ENCODE results near the gene CDC37L1. TPM values are rescaled to one million over a fixed set of nuclear protein-coding genes. Genes with fewer than 3 reads are reported as not detected.

The CDC37L1 gene
- total and polyA plus RNA-seq, 9 of the 15 experiments (the other 6 are each of a cell fraction or from before 2014, with no cell fraction given), result 1.5 to 7.9 (median 6.0) TPM

- H3K9me1 ChIP-seq (ENCODE audit: control insufficient read depth, insufficient read depth, low read length), result no peaks in the 10 kb centered on the region
- CTCF ChIA-PET (ENCODE audit: low intra/inter-chr PET ratio), result no interaction called here
- 56% methylated on average over 3 of the region's 3 CpGs for WGBS (ENCODE audit: insufficient coverage, low coverage, missing lambda C conversion rate)
- peaks cover 46% of the 10 kb centered on the region for H3K79me2 ChIP-seq (ENCODE audit: control insufficient read depth, insufficient read depth, low read length)
- H3K27me3 ChIP-seq (ENCODE audit: control insufficient read depth in 2 of 2, insufficient read depth in 2 of 2, low read length in 2 of 2), result no peaks in the 10 kb centered on the region
- H3K4me1 ChIP-seq (replicated peaks in 1 of 2; ENCODE audit: control insufficient read depth in 2 of 2, insufficient read depth in 2 of 2, low read length in 2 of 2), result peaks cover 9 to 23% of the 10 kb centered on the region in 2 experiments; a peak in 4 of 5 replicates
- FAIRE-seq, result no peak
- H4K20me1 ChIP-seq (replicated peaks; ENCODE audit: control insufficient read depth, insufficient read depth, low read length), result no peaks in the 10 kb centered on the region
- H2AFZ ChIP-seq (ENCODE audit: low read depth, low read length), result peak overlapping the region; percentile 70
- H3K4me2 ChIP-seq (ENCODE audit: insufficient read depth, low read length), result peak overlapping the region; percentile 83
- BruUV-seq (replicated peaks), result no TSS peak
- POLR2A ChIA-PET, result interaction anchor here (1.0 kb wide), 1 partner anchor 251 kb away, joined by 3 read pairs; no protein-coding TSS in a partner anchor
- no peak for ATAC-seq
- intact Hi-C loops (cut with micrococcal nuclease) (loop anchor here (5.0 to 10.0 kb wide), 2 partner anchors 65 to 357 kb away; partner anchors contain the start of gene CDC37L1), in situ Hi-C loops (cut with MboI) (loop anchor here (25.0 kb wide), 1 partner anchor 695 kb away; the partner anchor contains the start of gene PLGRKT)
- peak overlapping the region; percentile 85 for H3K27ac ChIP-seq (ENCODE audit: extremely low read depth, low read depth, low read length)
- H3K9me3 ChIP-seq (replicated peaks; ENCODE audit: control insufficient read depth, insufficient read depth, low read depth, low read length), result no peaks in the 10 kb centered on the region
- no peak for DNase-seq (ENCODE audit: extremely low read depth in 1 of 4, low spot score in 3 of 4)
- TF ChIP-seq POLR2AphosphoS5 (IDR thresholded peaks at IDR 0.05; ENCODE audit: control insufficient read depth, insufficient read depth, low read depth, low read length), result no peak
- TF ChIP-seq SNRNP70 (optimal IDR thresholded peaks at IDR 0.05; ENCODE audit: low read depth, low read length), result no peak
- TF ChIP-seq, protein P1, sequence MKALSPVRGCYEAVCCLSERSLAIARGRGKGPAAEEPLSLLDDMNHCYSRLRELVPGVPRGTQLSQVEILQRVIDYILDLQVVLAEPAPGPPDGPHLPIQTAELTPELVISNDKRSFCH (CRISPR knock-in tag; IDR thresholded peaks at IDR 0.05), result no peak
- TF ChIP-seq, protein P1 (tag; IDR thresholded peaks at IDR 0.05), result no peak
- TF ChIP-seq FOXK2 (conservative IDR thresholded peaks at IDR 0.05 in 1 of 2, IDR thresholded peaks at IDR 0.05 in 1 of 2; ENCODE audit: low read depth in 2 of 2), result no peak
- no peak for TF ChIP-seq HDAC8 (tag; IDR thresholded peaks at IDR 0.05)
- TF ChIP-seq MXI1 (IDR thresholded peaks at IDR 0.05; ENCODE audit: low read depth, low read length), result no peak
- TF ChIP-seq ZNF76 (CRISPR knock-in tag; IDR thresholded peaks at IDR 0.05; ENCODE audit: borderline replicate concordance), result no peak
- no peak for TF ChIP-seq MTA2 (IDR thresholded peaks at IDR 0.05; ENCODE audit: low read depth)
- TF ChIP-seq BCOR (IDR thresholded peaks at IDR 0.05), result no peak
- H3K4me3 ChIP-seq, result peak overlapping the region; percentile 89
- peaks cover 9% of the 10 kb centered on the region; the same call in 1 of the 3 replicates for H3K36me3 ChIP-seq (ENCODE audit: control insufficient read depth, insufficient read depth, low read length)
- H3K9ac ChIP-seq (ENCODE audit: insufficient read depth in 1 of 2, low read depth in 2 of 2, low read length in 2 of 2), result peak overlapping the region in 1 of 2 experiments; percentile 84; a peak in 3 of 4 replicates
Measured at GRCh38 chr9:4742246-4742645, 62.9 kb downstream of the CDC37L1 start.
